Hepatocyte (in vitro differentiated cells): ENCODE results near the gene CDV3. TPM values are rescaled to one million over a fixed set of nuclear protein-coding genes. Genes with fewer than 3 reads are reported as not detected.

Source experiments
- DNase-seq: peaks from one replicate; pipeline ENCODE4 v3.0.0-alpha.2; 2016; ENCODE audit warnings: low spot score
- H2AFZ ChIP-seq: fragments of 200-600 bp; sonication (generic); 2 replicates; pipeline ENCODE4 v1.6.0; 2016; ENCODE audit warnings: antibody characterized with exemption, mild to moderate bottlenecking
- H3K27ac ChIP-seq: fragments of 200-600 bp; sonication (generic); 2 replicates; pipeline ENCODE4 v1.5.1; 2016; ENCODE audit warnings: mild to moderate bottlenecking
- H3K27me3 ChIP-seq: fragments of 200-600 bp; sonication (generic); 2 replicates; pipeline ENCODE4 v1.6.1; 2016
- H3K36me3 ChIP-seq: fragments of 200-600 bp; sonication (generic); replicated peaks from 2 replicates; pipeline ENCODE4 v1.5.1; 2016; ENCODE audit warnings: low read depth; ENCODE audit not compliant: insufficient read depth
- H3K4me1 ChIP-seq: fragments of 200-600 bp; sonication (generic); 2 replicates; pipeline ENCODE4 v1.5.1; 2016; ENCODE audit warnings: mild to moderate bottlenecking, moderate library complexity; ENCODE audit not compliant: insufficient read depth
- H3K4me2 ChIP-seq: fragments of 200-600 bp; sonication (generic); 2 replicates; pipeline ENCODE4 v1.6.0; 2016
- H3K4me3 ChIP-seq: fragments of 200-600 bp; sonication (generic); 2 replicates; pipeline ENCODE4 v1.5.1; 2016; ENCODE audit warnings: mild to moderate bottlenecking
- H3K79me2 ChIP-seq: fragments of 200-600 bp; sonication (generic); 2 replicates; pipeline ENCODE4 v1.6.0; 2017; ENCODE audit warnings: mild to moderate bottlenecking
- H3K9me2 ChIP-seq: fragments of 200-600 bp; sonication (generic); replicated peaks from 2 replicates; pipeline ENCODE4 v1.6.0; 2017; ENCODE audit warnings: mild to moderate bottlenecking; ENCODE audit not compliant: insufficient read depth
- H3K9me3 ChIP-seq: fragments of 200-600 bp; sonication (generic); 2 replicates; pipeline ENCODE4 v1.5.1; 2016; ENCODE audit warnings: low read depth, mild to moderate bottlenecking
- H4K20me1 ChIP-seq: fragments of 200-600 bp; sonication (generic); 2 replicates; pipeline ENCODE4 v1.6.0; 2016; ENCODE audit warnings: mild to moderate bottlenecking; ENCODE audit not compliant: insufficient read depth, poor library complexity, severe bottlenecking
- CTCF ChIP-seq: fragments of 200-600 bp; sonication (generic); IDR thresholded peaks from 2 replicates; pipeline ENCODE4 v1.5.1; 2016; ENCODE audit warnings: antibody characterized with exemption, mild to moderate bottlenecking; ENCODE audit not compliant: poor library complexity
- EZH2 ChIP-seq: fragments of 200-600 bp; sonication (generic); IDR thresholded peaks from 2 replicates; pipeline ENCODE4 v1.6.1; 2016; ENCODE audit warnings: antibody characterized with exemption, mild to moderate bottlenecking, borderline replicate concordance
- EZH2phosphoT487 ChIP-seq: fragments of 200-600 bp; sonication (generic); IDR thresholded peaks from one replicate; pipeline ENCODE4 v1.6.1; 2018; ENCODE audit warnings: antibody characterized with exemption, mild to moderate bottlenecking, low read depth, moderate library complexity; ENCODE audit not compliant: unreplicated experiment, severe bottlenecking
- WGBS: methylation state at CpG from one replicate; pipeline ENCODE4 v1.1.6; 2016; ENCODE audit warnings: low lambda C conversion rate; ENCODE audit errors: missing lambda C conversion rate; 5-methylcytosine and 5-hydroxymethylcytosine counted together
- polyA plus RNA-seq: library from polyadenylated mRNA; unstranded; fragments of >200 nt; fragmentation: Nextera tagmentation; extraction: Ambion mirVana; gene quantifications from 2 replicates; pipeline ENCODE4 v1.2.1, GENCODE V29; 2016
- total RNA-seq: library from RNA; depleted of rRNA; stranded (reverse); fragments of >200 nt; gene quantifications from 2 replicates; pipeline ENCODE4 v1.2.3, GENCODE V29; 2014

Gene CDV3
- total and polyA plus RNA-seq, 2 experiments from 2014 or later, result 97.6 to 243 TPM

DNA sequence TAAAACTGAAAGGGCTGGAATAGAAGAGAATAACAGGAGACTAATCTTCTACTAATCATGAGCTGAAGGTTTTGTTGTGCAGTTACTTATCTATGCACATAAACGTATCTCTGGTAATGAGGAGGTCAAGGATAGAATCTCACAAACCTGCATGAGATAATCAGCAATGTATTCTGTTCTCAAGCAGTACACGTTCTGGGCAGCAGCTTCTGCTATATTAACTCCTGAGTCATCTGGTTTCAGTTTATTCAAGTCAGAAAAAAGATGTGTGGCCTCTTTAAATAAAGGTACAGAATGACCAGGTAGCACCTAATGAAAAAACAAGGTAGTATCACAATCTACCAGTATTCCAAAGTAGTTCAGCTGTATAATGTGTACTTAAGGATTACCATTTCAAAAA lies 34.9 kb downstream of the CDV3 start:
- Histone ChIP-seq H3K27ac (no peak overlapping the region), H3K4me1 (no peaks in the 10 kb centered on the region), H3K79me2 (no peaks in the 10 kb centered on the region), H2AFZ (no peak overlapping the region), H3K9me2 (no peaks in the 10 kb centered on the region), H3K4me3 (no peak overlapping the region), H3K4me2 (peak overlapping the region; percentile 21), H3K9me3 (no peaks in the 10 kb centered on the region), H3K27me3 (no peaks in the 10 kb centered on the region), H4K20me1 (no peaks in the 10 kb centered on the region), H3K36me3 (no peaks in the 10 kb centered on the region)
- WGBS, result 55% methylated on average over 2 of the region's 2 CpGs
- no peak for TF ChIP-seq EZH2phosphoT487
- no peak for TF ChIP-seq CTCF
- no peak for TF ChIP-seq EZH2
- DNase-seq, result no peak

- no peak overlapping the region for H3K4me3 ChIP-seq
- H3K36me3 ChIP-seq, result no peaks in the 10 kb centered on the region
- no peaks in the 10 kb centered on the region for H3K9me2 ChIP-seq
- no peaks in the 10 kb centered on the region for H3K9me3 ChIP-seq
- TF ChIP-seq EZH2phosphoT487, result no peak
- no peak for TF ChIP-seq CTCF
- TF ChIP-seq EZH2, result no peak
- H3K4me2 ChIP-seq, result no peak overlapping the region
- no peaks in the 10 kb centered on the region for H4K20me1 ChIP-seq
- no peaks in the 10 kb centered on the region for H3K79me2 ChIP-seq
- H3K27me3 ChIP-seq, result no peaks in the 10 kb centered on the region
- H3K4me1 ChIP-seq, result no peaks in the 10 kb centered on the region
- no peak overlapping the region for H3K27ac ChIP-seq
- no peak for DNase-seq
- H2AFZ ChIP-seq, result no peak overlapping the region
These were observed 36.5 kb downstream of the CDV3 start for GRCh38 chr3:133610031-133610430.

GRCh38 chr3:133611534-133611933 lies 38.0 kb downstream of the CDV3 start:
- no peaks in the 10 kb centered on the region for H3K79me2 ChIP-seq
- H3K27me3 ChIP-seq, result no peaks in the 10 kb centered on the region
- no peak for TF ChIP-seq EZH2
- no peak for TF ChIP-seq EZH2phosphoT487
- TF ChIP-seq CTCF, result no peak
- no peak overlapping the region for H3K4me3 ChIP-seq
- H2AFZ ChIP-seq, result no peak overlapping the region
- H4K20me1 ChIP-seq, result no peaks in the 10 kb centered on the region
- no peak overlapping the region for H3K4me2 ChIP-seq
- H3K9me3 ChIP-seq, result no peaks in the 10 kb centered on the region
- 99% methylated on average over 2 of the region's 2 CpGs for WGBS
- no peaks in the 10 kb centered on the region for H3K4me1 ChIP-seq
- no peak for DNase-seq
- no peaks in the 10 kb centered on the region for H3K9me2 ChIP-seq
- no peaks in the 10 kb centered on the region for H3K36me3 ChIP-seq
- no peak overlapping the region for H3K27ac ChIP-seq
